OCI-LY7 (cell line): ENCODE data around the gene GPR35. TPM values are rescaled to one million over a fixed set of nuclear protein-coding genes. Genes with fewer than 3 reads are reported as not detected.

Source experiments
- BruUV-seq: library from RNA; stranded (reverse); fragments of 400-500 nt; replicated peaks from 2 replicates; lab custom pipeline; 2021; lab: Mats Ljungman, UMichigan
- CTCF ChIA-PET: fragments of 300-600 bp; sonication (Branson Sonifier 250); formaldehyde crosslinking; loops from one replicate; lab custom pipeline; 2022; ENCODE audit warnings: antibody characterized with exemption; ENCODE audit not compliant: unreplicated experiment; lab: Charles Lee
- POLR2A ChIA-PET: fragments of 300-600 bp; sonication (Branson Sonifier 250); formaldehyde crosslinking; loops from one replicate; lab custom pipeline; 2022; ENCODE audit warnings: antibody characterized with exemption; lab: Charles Lee
- DNase-seq: peaks from one replicate; pipeline ENCODE4 v3.0.0-alpha.2; 2015; ENCODE audit warnings: low spot score
- H2AFZ ChIP-seq: fragments of 200-600 bp; sonication (generic), shearing (Covaris generic); 2 replicates; pipeline ENCODE4 v1.6.1; 2014; ENCODE audit warnings: mild to moderate bottlenecking, antibody characterized with exemption, low read length, moderate library complexity
- H3K27ac ChIP-seq: fragments of 200-600 bp; sonication (generic); 2 replicates; pipeline ENCODE4 v1.5.1; 2014; ENCODE audit warnings: mixed run types, low read depth, mild to moderate bottlenecking, moderate library complexity, low read length, inconsistent platforms; ENCODE audit not compliant: poor library complexity, severe bottlenecking
- H3K36me3 ChIP-seq: fragments of 200-600 bp; sonication (generic); 2 replicates; pipeline ENCODE4 v1.6.1; 2014; ENCODE audit warnings: mild to moderate bottlenecking, antibody characterized with exemption, low read length, moderate library complexity, mixed read lengths; ENCODE audit not compliant: insufficient read depth
- H3K4me1 ChIP-seq: fragments of 200-600 bp; sonication (generic); 2 replicates; pipeline ENCODE4 v1.5.1; 2014; ENCODE audit warnings: mild to moderate bottlenecking, low read length; ENCODE audit not compliant: insufficient read depth, poor library complexity, severe bottlenecking
- H3K4me2 ChIP-seq: fragments of 200-600 bp; sonication (generic); 2 replicates; pipeline ENCODE4 v1.6.1; 2014; ENCODE audit warnings: mild to moderate bottlenecking, low read length
- H3K4me3 ChIP-seq: fragments of 200-600 bp; sonication (generic); 2 replicates; pipeline ENCODE4 v1.5.1; 2014; ENCODE audit warnings: mild to moderate bottlenecking, low read depth, low read length; ENCODE audit not compliant: poor library complexity, severe bottlenecking
- H3K79me2 ChIP-seq: fragments of 200-600 bp; sonication (generic); 2 replicates; pipeline ENCODE4 v1.6.1; 2016; ENCODE audit warnings: low read depth, mild to moderate bottlenecking, low read length, moderate library complexity, mixed read lengths; ENCODE audit not compliant: insufficient read depth
- H3K9me2 ChIP-seq: fragments of 200-600 bp; sonication (generic); 2 replicates; pipeline ENCODE4 v1.6.1; 2016; ENCODE audit warnings: mild to moderate bottlenecking, low read length, mixed read lengths; ENCODE audit not compliant: insufficient read depth
- H3K9me3 ChIP-seq: fragments of 200-600 bp; sonication (generic); 2 replicates; pipeline ENCODE4 v1.6.1; 2014; ENCODE audit warnings: mild to moderate bottlenecking, mixed run types, low read length, mixed read lengths
- H4K20me1 ChIP-seq: fragments of 200-600 bp; sonication (generic); 2 replicates; pipeline ENCODE4 v1.6.1; 2014; ENCODE audit warnings: mild to moderate bottlenecking, antibody characterized with exemption, low read length, moderate library complexity, mixed read lengths; ENCODE audit not compliant: insufficient read depth
- EZH2phosphoT487 ChIP-seq: fragments of 200-600 bp; sonication (generic); IDR thresholded peaks from 2 replicates; pipeline ENCODE4 v1.6.1; 2018; ENCODE audit warnings: low read depth, borderline replicate concordance, mild to moderate bottlenecking, mixed run types, antibody characterized with exemption, low read length, moderate library complexity, mixed read lengths
- intact Hi-C: fragments of 100-400 bp; cut with micrococcal nuclease; formaldehyde crosslinking; loops from one replicate; pipeline ENCODE4 v1.10.0; 2022; ENCODE audit not compliant: unreplicated experiment
- total RNA-seq, 2 experiments: library from RNA; depleted of rRNA in 1 of 2; stranded (reverse); fragments of >200 nt in 1 of 2; shearing (Covaris generic) in 1 of 2; gene quantifications; 2 replicates each; pipeline ENCODE4 v1.2.3, GENCODE V29; 2014 to 2022
- TF ChIP-seq, protein P1 (sequence below): fragments of 200-600 bp; sonication (generic); conservative IDR thresholded peaks from 2 replicates; pipeline ENCODE4 v1.5.1; 2014; ENCODE audit warnings: mild to moderate bottlenecking, antibody characterized with exemption, low read length, moderate library complexity, mixed read lengths

GPR35 gene
- total RNA-seq, 2 experiments from 2014 or later = 0.88 to 2.4 TPM

DNA sequence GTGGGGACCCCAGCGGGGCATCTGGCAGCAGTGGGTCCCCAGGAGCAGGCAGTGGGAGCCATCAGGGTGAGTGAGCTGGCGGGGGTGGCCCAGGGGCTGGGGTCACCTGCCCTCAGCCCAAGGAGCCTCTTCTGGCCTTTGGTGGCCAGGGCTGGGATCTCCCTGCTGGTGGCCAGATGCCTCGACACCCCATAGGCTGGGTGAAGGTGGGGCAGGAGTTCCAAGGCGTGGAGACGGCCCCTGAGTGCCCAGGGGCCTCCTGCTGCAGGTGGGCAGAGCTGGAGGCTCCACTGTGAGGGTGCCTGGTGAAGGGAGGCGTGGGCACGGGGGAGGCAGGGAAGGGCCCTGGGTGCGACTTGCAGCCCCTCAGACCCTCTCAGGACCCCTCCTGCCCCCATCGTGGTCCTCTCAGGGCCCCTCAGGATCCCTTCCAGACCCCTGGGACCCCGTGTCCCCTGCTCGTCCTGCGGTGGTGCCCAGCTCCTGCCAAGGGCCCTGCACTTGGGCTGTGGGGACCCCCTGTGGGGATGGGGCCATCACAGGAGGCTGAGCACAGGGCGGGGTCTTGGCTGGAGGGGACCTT, 5.0 kb upstream of the GPR35 start:
- peaks cover 6% of the 10 kb centered on the region for H3K4me1 ChIP-seq
- no peaks in the 10 kb centered on the region; the same call in 1 of the 2 replicates for H3K9me3 ChIP-seq
- no TSS peak for BruUV-seq
- ChIA-PET CTCF (no interaction called here), POLR2A (no interaction called here)
- intact Hi-C loops = loop anchor here (2.0 kb wide), 1 partner anchor 33 kb away; the partner anchor contains the start of gene CAPN10
- H3K9me2 ChIP-seq = no peaks in the 10 kb centered on the region
- TF ChIP-seq, protein P1, sequence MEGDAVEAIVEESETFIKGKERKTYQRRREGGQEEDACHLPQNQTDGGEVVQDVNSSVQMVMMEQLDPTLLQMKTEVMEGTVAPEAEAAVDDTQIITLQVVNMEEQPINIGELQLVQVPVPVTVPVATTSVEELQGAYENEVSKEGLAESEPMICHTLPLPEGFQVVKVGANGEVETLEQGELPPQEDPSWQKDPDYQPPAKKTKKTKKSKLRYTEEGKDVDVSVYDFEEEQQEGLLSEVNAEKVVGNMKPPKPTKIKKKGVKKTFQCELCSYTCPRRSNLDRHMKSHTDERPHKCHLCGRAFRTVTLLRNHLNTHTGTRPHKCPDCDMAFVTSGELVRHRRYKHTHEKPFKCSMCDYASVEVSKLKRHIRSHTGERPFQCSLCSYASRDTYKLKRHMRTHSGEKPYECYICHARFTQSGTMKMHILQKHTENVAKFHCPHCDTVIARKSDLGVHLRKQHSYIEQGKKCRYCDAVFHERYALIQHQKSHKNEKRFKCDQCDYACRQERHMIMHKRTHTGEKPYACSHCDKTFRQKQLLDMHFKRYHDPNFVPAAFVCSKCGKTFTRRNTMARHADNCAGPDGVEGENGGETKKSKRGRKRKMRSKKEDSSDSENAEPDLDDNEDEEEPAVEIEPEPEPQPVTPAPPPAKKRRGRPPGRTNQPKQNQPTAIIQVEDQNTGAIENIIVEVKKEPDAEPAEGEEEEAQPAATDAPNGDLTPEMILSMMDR = no peak
- no peak for TF ChIP-seq EZH2phosphoT487
- DNase-seq = no peak
- no peak overlapping the region for H3K4me3 ChIP-seq
- H3K27ac ChIP-seq = no peak overlapping the region
- H3K79me2 ChIP-seq = no peaks in the 10 kb centered on the region
- H4K20me1 ChIP-seq = no peaks in the 10 kb centered on the region
- no peak overlapping the region for H2AFZ ChIP-seq
- no peaks in the 10 kb centered on the region for H3K36me3 ChIP-seq
- no peak overlapping the region for H3K4me2 ChIP-seq

DNA sequence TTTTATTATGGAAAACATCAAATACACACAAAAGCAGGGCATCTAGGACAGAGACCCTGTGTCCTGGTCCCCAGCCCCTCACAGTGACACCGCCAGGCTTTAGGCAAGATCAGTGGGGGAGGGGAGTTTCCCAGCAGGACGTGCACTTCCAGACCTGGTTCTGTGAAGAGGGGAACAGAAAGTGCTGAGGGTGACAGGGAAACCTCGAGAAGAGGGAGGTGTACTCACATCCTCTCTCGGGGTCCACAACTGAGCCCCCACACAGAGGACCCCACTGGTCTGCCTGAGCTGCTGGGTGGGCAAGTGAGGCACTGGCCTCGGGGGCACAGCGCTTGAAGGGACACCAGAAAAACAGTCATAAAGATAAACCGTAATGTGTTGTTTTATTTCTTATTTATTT, 4.4 kb upstream of the GPR35 start:
- H3K9me3 ChIP-seq = no peaks in the 10 kb centered on the region; the same call in 1 of the 2 replicates
- H2AFZ ChIP-seq = no peak overlapping the region
- no peaks in the 10 kb centered on the region for H3K36me3 ChIP-seq
- H3K4me1 ChIP-seq = peaks cover 6% of the 10 kb centered on the region
- TF ChIP-seq, protein P1 = no peak
- TF ChIP-seq EZH2phosphoT487 = no peak
- no peak overlapping the region for H3K4me2 ChIP-seq
- no peaks in the 10 kb centered on the region for H3K9me2 ChIP-seq
- no peak overlapping the region for H3K4me3 ChIP-seq
- no peak for DNase-seq
- H3K27ac ChIP-seq = no peak overlapping the region
- ChIA-PET POLR2A (no interaction called here), CTCF (no interaction called here)
- no peaks in the 10 kb centered on the region for H4K20me1 ChIP-seq
- H3K79me2 ChIP-seq = no peaks in the 10 kb centered on the region
- no TSS peak for BruUV-seq
- intact Hi-C loops = loop anchor here (2.0 kb wide), 1 partner anchor 34 kb away; the partner anchor contains the start of gene CAPN10

DNA sequence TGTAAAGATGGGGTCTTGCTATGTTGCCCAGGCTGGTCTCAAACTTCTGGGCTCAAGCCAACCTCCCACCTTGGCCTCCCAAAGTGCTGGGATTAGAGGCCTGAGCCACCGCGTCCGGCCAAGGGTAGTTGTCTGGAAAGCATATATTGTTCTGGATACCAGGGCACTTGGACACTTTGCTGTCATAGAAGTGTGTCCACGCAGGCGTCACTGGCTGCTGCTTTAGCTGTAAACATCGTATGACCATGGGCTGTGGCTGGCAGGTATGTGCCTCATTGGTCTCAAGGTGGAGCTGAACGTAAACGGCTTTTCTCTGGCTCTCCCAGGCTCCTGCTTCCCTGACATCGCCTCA, 3.2 kb upstream of the GPR35 start:
- no peak overlapping the region for H3K4me2 ChIP-seq
- H3K4me3 ChIP-seq = no peak overlapping the region
- intact Hi-C loops = no loop called here
- no peak overlapping the region for H3K27ac ChIP-seq
- no peak overlapping the region for H2AFZ ChIP-seq
- ChIA-PET CTCF (no interaction called here), POLR2A (interaction anchor here (0.6 to 1.0 kb wide), 4 partner anchors 35 to 1082 kb away, joined by 3 read pairs; partner anchors contain the start of gene CAPN10)
- H4K20me1 ChIP-seq = no peaks in the 10 kb centered on the region
- BruUV-seq = no TSS peak
- no peak for TF ChIP-seq EZH2phosphoT487
- H3K79me2 ChIP-seq = no peaks in the 10 kb centered on the region
- H3K36me3 ChIP-seq = no peaks in the 10 kb centered on the region
- no peaks in the 10 kb centered on the region; the same call in 1 of the 2 replicates for H3K9me3 ChIP-seq
- no peaks in the 10 kb centered on the region for H3K9me2 ChIP-seq
- no peak for DNase-seq
- H3K4me1 ChIP-seq = peaks cover 6% of the 10 kb centered on the region
